Liver (tissue), 9 donors: ENCODE measurements around the gene UGT1A7. TPM values are rescaled to one million over a fixed set of nuclear protein-coding genes. Genes with fewer than 3 reads are reported as not detected.

Source experiments
- DNase-seq: peaks from one replicate; pipeline ENCODE4 v3.0.0-alpha.2; 2017; ENCODE audit warnings: low spot score
- H3K27ac ChIP-seq, 2 donors: one replicate each; pipeline ENCODE4 v1.7.0; 2013; ENCODE audit warnings: inconsistent platforms in 2 of 2, low read length in 2 of 2, control low read depth in 1 of 2, low read depth in 1 of 2, mild to moderate bottlenecking in 1 of 2
- H3K27me3 ChIP-seq, 4 donors: one replicate each; pipeline versions ENCODE4 v1.6.1 to v1.7.0; 2013; ENCODE audit warnings: low read length in 3 of 4, inconsistent platforms in 1 of 4, mild to moderate bottlenecking in 1 of 4, moderate library complexity in 1 of 4; ENCODE audit not compliant: control insufficient read depth in 4 of 4, insufficient read depth in 4 of 4
- H3K36me3 ChIP-seq, 4 donors: one replicate each; pipeline versions ENCODE4 v1.6.1 to v1.7.0; 2013; ENCODE audit warnings: low read length in 3 of 4, mild to moderate bottlenecking in 3 of 4, low read depth in 1 of 4, moderate library complexity in 1 of 4; ENCODE audit not compliant: control insufficient read depth in 4 of 4, insufficient read depth in 3 of 4
- H3K4me1 ChIP-seq, 4 donors: one replicate each; pipeline versions ENCODE4 v1.6.1 to v1.7.0; 2013; ENCODE audit warnings: low read length in 3 of 4, mild to moderate bottlenecking in 3 of 4, moderate library complexity in 1 of 4; ENCODE audit not compliant: control insufficient read depth in 4 of 4, insufficient read depth in 4 of 4
- H3K4me3 ChIP-seq, 3 donors: one replicate each; pipeline versions ENCODE4 v1.6.1 to v1.7.0; 2013; ENCODE audit warnings: low read length in 3 of 3, control low read depth in 1 of 3, low read depth in 1 of 3, mild to moderate bottlenecking in 1 of 3
- H3K9ac ChIP-seq, 2 donors: one replicate each; pipeline ENCODE4 v1.7.0; 2013; ENCODE audit warnings: low read length in 2 of 2, mild to moderate bottlenecking in 2 of 2, moderate library complexity in 2 of 2, control low read depth in 1 of 2, low read depth in 1 of 2
- H3K9me3 ChIP-seq, 4 donors: one replicate each; pipeline versions ENCODE4 v1.6.1 to v1.7.0; 2013; ENCODE audit warnings: low read length in 3 of 4; ENCODE audit not compliant: control insufficient read depth in 4 of 4
- ATF3 ChIP-seq: IDR thresholded peaks from 2 replicates; pipeline ENCODE4 v1.6.1; 2016; ENCODE audit warnings: antibody characterized with exemption
- CTCF ChIP-seq: fragments of 150-350 bp; IDR thresholded peaks from 2 replicates; pipeline ENCODE4 v1.5.1; 2017; ENCODE audit warnings: improper control_type of control experiment, low read depth, low read length; ENCODE audit not compliant: missing input control
- EGR1 ChIP-seq, 2 donors: IDR thresholded peaks; 2 replicates each; pipeline ENCODE4 v1.6.1; 2016 to 2018; ENCODE audit warnings: antibody characterized with exemption in 2 of 2, low read depth in 2 of 2
- FOXA1 ChIP-seq: IDR thresholded peaks from 2 replicates; pipeline ENCODE4 v1.6.1; 2016; ENCODE audit warnings: antibody characterized with exemption
- FOXA2 ChIP-seq: IDR thresholded peaks from 2 replicates; pipeline ENCODE4 v1.6.1; 2016; ENCODE audit warnings: antibody characterized with exemption
- GABPA ChIP-seq, 2 donors: IDR thresholded peaks in 1 of 2; conservative IDR thresholded peaks in 1 of 2; 2 replicates each; pipeline ENCODE4 v1.6.1; 2016; ENCODE audit warnings: antibody characterized with exemption in 2 of 2, mild to moderate bottlenecking in 1 of 2, moderate library complexity in 1 of 2
- HNF4A ChIP-seq, 2 donors: conservative IDR thresholded peaks; 2 replicates each; pipeline ENCODE4 v1.6.1; 2016; ENCODE audit warnings: antibody characterized with exemption in 2 of 2, mild to moderate bottlenecking in 2 of 2
- HNF4G ChIP-seq: IDR thresholded peaks from 2 replicates; pipeline ENCODE4 v1.6.1; 2016; ENCODE audit warnings: antibody characterized with exemption
- JUND ChIP-seq, 2 donors: IDR thresholded peaks; 2 replicates each; pipeline ENCODE4 v1.6.1; 2016; ENCODE audit warnings: antibody characterized with exemption in 2 of 2
- MAX ChIP-seq: IDR thresholded peaks from 2 replicates; pipeline ENCODE4 v1.6.1; 2016; ENCODE audit warnings: antibody characterized with exemption
- NR2F2 ChIP-seq: IDR thresholded peaks from 2 replicates; pipeline ENCODE4 v1.6.1; 2016; ENCODE audit warnings: antibody characterized with exemption
- RAD21 ChIP-seq, 2 donors: IDR thresholded peaks; 2 replicates each; pipeline ENCODE4 v1.6.1; 2016; ENCODE audit warnings: antibody characterized with exemption in 2 of 2, mild to moderate bottlenecking in 2 of 2
- REST ChIP-seq: IDR thresholded peaks from 2 replicates; pipeline ENCODE4 v1.6.1; 2016; ENCODE audit warnings: antibody characterized with exemption, mild to moderate bottlenecking
- RXRA ChIP-seq, 2 donors: IDR thresholded peaks; 2 replicates each; pipeline ENCODE4 v1.6.1; 2017 to 2018; ENCODE audit warnings: antibody characterized with exemption in 2 of 2, mild to moderate bottlenecking in 1 of 2
- SP1 ChIP-seq: IDR thresholded peaks from 2 replicates; pipeline ENCODE4 v1.6.1; 2018; ENCODE audit warnings: antibody characterized with exemption, mild to moderate bottlenecking
- TAF1 ChIP-seq: conservative IDR thresholded peaks from 2 replicates; pipeline ENCODE4 v1.6.1; 2016; ENCODE audit warnings: antibody characterized with exemption, mild to moderate bottlenecking
- YY1 ChIP-seq: IDR thresholded peaks from 2 replicates; pipeline ENCODE4 v1.6.1; 2016; ENCODE audit warnings: antibody characterized with exemption, mild to moderate bottlenecking
- ZBTB33 ChIP-seq: IDR thresholded peaks from 2 replicates; pipeline ENCODE4 v1.6.1; 2016; ENCODE audit warnings: antibody characterized with exemption
- WGBS: extraction: QIAGEN DNeasy Blood & Tissue Kit; methylation state at CpG from one replicate; pipeline ENCODE4 v1.1.7; 2013; 5-methylcytosine and 5-hydroxymethylcytosine counted together
- polyA plus RNA-seq, 2 donors: library from polyadenylated mRNA; stranded (reverse) in 1 of 2; unstranded in 1 of 2; fragments of 200-250 nt in 1 of 2; fragments of >200 nt in 1 of 2; fragmentation: Nextera tagmentation in 1 of 2; extraction: Ambion mirVana in 1 of 2; gene quantifications; one replicate each; pipeline versions ENCODE4 v1.2.1 to v1.2.3, GENCODE V29; 2013 to 2015
- total RNA-seq, 2 donors: library from RNA; depleted of rRNA; stranded (reverse); fragments of >200 nt; gene quantifications; one replicate each; pipeline ENCODE4 v1.2.3, GENCODE V29; 2014
- donor health status: healthy.
- donor health status: healthy.
- donor health status: healthy.
- donor health status: healthy.
- donor health status: healthy.

UGT1A7 gene
- total and polyA plus RNA-seq, 4 donors, result 0.02 to 2.2 (median 0.38) TPM; not detected in 1

- H3K9me3 ChIP-seq, result no peaks in the 10 kb centered on the region
- no peaks in the 10 kb centered on the region for H3K36me3 ChIP-seq
- TF ChIP-seq RXRA (IDR thresholded peaks at IDR 0.05), result peak in 1 of 2 donors; percentile 11
- TF ChIP-seq HNF4G, result no peak
- TF ChIP-seq REST, result no peak
- no peak for TF ChIP-seq SP1
- TF ChIP-seq YY1, result no peak
- TF ChIP-seq HNF4A (conservative IDR thresholded peaks at IDR 0.05), result no peak
- TF ChIP-seq ATF3, result no peak
- H3K27ac ChIP-seq, result no peak within 1 kb of the TSS
- no peak for DNase-seq
- no peaks in the 10 kb centered on the region for H3K27me3 ChIP-seq
- WGBS, result 86% methylated on average over 14 of the region's 14 CpGs
- H3K4me3 ChIP-seq, result no peak within 1 kb of the TSS
- H3K4me1 ChIP-seq, result peaks cover 8 to 28% (median 15%) of the 10 kb centered on the region in 4 donors
- no peak within 1 kb of the TSS for H3K9ac ChIP-seq
Observed at GRCh38 chr2:233712611-233713261, 31.0 kb downstream of the UGT1A7 start, which contains the start of gene UGT1A5. UGT1A5 (plus strand) TSS chr2:233712907; CDS start chr2:233712992, 85 bp downstream.

- Histone ChIP-seq H3K4me3 (no peak overlapping the region), H3K27me3 (no peaks in the 10 kb centered on the region), H3K36me3 (no peaks in the 10 kb centered on the region), H3K4me1 (peaks cover 13 to 33% (median 20%) of the 10 kb centered on the region in 4 donors), H3K27ac (no peak overlapping the region), H3K9me3 (no peaks in the 10 kb centered on the region), H3K9ac (no peak overlapping the region)
- TF ChIP-seq RXRA (IDR thresholded peaks at IDR 0.05), result no peak
- no peak for TF ChIP-seq FOXA1
- no peak for TF ChIP-seq REST
- no peak for TF ChIP-seq ATF3
- no peak for TF ChIP-seq HNF4A (conservative IDR thresholded peaks at IDR 0.05)
- TF ChIP-seq FOXA2, result no peak
- TF ChIP-seq CTCF, result no peak
- TF ChIP-seq SP1, result no peak
- TF ChIP-seq MAX, result no peak
- TF ChIP-seq YY1, result no peak
- no peak for TF ChIP-seq NR2F2
- TF ChIP-seq RAD21 (IDR thresholded peaks at IDR 0.05), result no peak
- no peak for TF ChIP-seq EGR1 (IDR thresholded peaks at IDR 0.05; ENCODE audit: low read depth in 2 of 2)
- no peak for TF ChIP-seq GABPA (IDR thresholded peaks at IDR 0.05 in 1 of 2, conservative IDR thresholded peaks at IDR 0.05 in 1 of 2)
- no peak for TF ChIP-seq HNF4G
- no peak for TF ChIP-seq JUND (IDR thresholded peaks at IDR 0.05)
- no peak for TF ChIP-seq ZBTB33
- no peak for TF ChIP-seq TAF1
- DNase-seq, result no peak
- 87% methylated on average over 7 of the region's 7 CpGs for WGBS
Observed at GRCh38 chr2:233713262-233713615, 31.5 kb downstream of the UGT1A7 start.
